CD4-positive, alpha-beta T cell treated with Interleukin-10 for 1 hour (primary cell): Measurements from ENCODE around the gene PWWP2A.
"Not testable (repeated sequence)": the region's sequence is repeated elsewhere in the genome, so short reads cannot be mapped to it uniquely, and the experiment has no call there.

Source experiments
- DNase-seq: peaks from one replicate; pipeline ENCODE4 v3.0.0-alpha.2; 2020

The PWWP2A gene

DNA sequence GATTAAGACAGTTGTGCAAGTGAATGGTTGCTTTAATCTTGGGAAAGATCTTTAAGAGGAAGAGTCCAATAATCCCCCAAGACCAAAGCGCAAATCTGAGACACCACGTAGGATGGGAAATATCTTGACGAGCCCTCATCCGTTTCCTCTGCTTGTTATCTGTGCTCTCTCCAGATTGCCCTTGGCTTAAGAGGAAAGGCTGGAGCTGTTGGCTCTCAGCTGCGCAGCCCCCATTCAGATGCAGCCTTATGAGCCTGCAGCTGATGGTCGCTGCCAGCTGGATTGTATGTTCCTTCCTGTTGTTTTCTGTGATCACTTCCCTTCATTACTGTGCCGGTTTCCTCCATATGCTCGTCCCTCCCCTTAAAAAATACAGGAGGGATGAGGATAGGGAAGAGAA lies 47.7 kb downstream of the PWWP2A start:
- no peak for DNase-seq

DNA sequence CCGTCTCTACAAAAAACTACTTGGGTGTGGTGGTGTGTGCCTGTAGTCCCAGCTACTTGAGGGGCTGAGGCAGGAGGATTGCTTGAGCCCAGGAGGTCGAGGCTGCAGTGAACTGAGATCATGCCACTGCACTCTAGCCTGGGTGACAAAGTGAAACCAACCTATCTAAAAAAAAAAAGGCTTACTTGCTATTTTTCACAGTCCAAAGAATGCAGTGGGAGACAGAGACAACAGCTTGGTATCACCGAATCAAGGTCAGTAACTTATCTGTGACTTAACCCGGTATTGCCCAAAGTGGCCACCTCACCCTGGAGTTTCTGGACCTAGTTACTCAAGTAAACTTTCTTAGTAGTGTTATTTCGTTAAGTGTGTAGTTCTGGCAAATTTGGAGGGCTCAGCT lies 50.1 kb downstream of the PWWP2A start:
- DNase-seq, result not testable (repeated sequence)

DNA sequence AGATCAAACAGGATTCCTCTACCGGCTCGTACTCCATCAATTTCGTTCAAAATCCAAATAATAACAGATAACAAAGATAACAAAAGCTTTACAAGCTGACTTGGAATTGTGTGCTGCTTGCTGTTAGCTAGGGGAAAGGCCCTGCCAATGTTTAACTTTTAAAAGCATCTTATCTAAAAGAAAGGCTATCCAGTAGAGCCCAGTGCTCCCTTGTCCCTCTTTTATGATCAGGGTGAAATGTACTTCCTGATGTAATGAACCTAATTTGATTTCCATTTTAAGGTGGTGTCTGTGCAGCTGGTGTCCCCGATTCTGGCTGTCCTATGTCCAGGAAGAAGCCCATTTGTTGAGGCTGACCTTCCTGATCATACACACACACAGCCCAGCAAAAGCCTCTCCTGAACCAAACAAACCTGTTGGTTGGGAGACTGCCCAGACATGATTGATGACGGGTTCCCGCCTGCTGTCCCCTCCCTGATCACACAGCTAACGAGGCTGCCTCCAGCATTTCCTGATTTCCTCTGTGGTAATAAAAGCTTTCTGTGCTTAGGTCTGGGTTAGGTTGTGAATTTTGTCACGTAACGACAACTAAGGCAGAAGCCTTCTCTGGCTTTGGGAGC lies 54.1 kb downstream of the PWWP2A start:
- DNase-seq, result no peak

DNA sequence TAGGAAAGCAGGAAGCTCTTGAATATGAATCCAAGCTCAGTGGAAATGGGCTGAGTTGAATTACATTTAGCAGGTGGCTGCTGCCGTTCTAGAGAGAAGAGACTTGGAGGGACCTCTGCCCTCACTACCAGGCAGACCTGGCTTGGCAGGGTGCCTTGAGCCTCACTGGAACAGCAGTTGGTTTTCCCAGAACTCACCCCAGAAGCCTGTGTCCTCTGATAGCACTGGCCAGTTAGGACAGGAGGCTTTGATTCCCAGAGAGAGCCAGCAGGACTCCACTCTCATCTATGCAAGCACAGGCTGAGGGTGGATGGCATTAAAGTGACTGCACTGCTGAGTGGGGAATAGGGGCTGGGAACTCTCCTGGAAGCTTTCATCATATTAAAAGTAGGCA lies 54.8 kb downstream of the PWWP2A start:
- DNase-seq, result no peak

DNA sequence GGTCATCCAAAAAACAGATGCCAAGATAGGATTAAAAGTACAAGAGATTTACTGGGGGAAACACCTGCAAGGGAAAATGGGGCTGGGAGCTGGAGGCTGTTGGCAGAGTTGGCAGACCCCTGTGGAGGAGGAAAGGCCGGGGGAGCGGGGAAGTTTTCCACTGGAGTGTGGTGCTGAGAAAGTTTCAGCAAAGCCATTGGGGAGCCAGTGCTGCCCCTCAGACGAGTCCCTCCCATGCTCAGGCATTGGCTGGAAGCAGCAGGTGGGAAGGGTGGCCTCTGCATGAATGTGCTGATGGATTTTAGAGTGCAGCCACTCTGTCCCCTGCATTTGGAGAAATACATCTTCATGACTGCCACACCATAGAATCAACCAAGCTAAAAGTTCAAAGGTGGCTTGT lies 57.5 kb downstream of the PWWP2A start:
- no peak for DNase-seq

DNA sequence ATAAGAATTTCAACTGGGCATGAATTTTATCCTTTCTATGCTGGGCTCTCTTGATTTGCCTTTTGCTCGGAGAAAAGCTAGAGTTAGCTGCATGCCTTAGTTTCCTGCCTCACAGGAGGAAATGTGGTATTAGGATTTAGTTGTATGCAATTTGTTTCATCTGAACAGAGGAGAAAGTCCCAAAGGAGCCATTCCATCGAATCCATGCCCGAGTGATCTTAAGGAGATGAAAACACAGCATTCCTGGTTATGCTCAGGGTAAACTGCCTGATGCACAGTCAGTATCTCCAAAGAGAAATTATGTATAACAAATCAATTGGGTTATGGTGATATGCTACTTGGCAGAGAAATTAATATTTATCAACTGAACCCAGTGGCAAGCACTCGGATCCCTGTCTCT lies 59.2 kb downstream of the PWWP2A start:
- DNase-seq, result no peak

DNA sequence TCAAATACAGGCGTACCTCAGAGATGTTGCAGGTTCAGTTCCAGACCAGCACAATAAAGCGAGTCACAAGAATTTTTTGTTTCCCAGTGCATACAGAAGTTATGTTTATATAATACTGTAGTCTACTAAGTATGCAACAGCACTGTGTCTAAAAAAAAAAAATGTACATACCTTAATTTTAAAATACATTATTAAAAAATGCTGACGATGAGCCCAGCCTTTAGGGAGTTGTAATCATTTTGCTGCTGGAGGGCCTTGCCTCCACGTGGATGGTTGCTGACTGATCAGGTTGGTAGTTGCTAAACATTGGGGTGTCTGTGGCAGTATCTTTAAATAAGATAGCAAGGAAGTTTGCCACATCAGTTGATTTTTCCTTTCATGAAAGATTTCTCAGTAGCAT lies 62.0 kb downstream of the PWWP2A start:
- no peak for DNase-seq

DNA sequence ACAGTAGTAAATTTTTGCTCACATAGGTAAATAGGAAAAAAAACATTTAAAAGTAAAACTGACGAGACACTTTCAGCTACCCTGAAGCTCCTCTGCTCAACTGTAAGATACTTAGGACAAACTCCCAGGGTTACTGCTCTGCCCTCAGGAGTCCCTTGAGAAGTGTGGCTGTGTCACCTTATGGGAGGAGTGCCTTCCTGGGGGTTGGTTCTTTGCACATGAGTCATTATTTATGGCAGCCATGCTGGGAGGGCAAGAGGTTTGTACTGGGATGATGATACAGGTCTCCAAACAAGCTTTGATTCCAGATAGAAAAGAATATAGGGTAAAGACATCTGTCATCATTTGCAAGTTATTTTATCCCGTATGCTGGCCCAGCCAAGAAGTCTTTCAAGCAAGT lies 64.4 kb downstream of the PWWP2A start:
- DNase-seq, result no peak

DNA sequence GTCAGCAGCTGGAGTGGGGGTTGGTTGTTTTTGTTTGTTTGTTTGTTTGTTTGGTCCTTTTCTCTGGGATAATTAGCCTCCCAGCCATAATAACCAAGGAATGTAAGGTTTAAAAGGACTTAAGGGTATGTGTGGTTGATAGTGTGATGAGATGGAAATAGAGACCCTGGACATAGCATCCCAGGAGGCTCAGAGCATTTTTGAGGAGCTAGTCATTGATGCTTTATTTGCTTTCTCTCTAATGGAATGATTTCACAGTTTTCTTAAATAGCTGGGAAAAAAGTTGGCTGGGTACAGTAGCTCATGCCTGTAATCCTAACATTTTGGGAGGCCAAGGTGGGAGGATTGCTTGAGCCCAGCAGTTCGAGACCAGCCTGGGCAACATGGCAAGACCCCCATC lies 65.2 kb downstream of the PWWP2A start:
- no peak for DNase-seq

DNA sequence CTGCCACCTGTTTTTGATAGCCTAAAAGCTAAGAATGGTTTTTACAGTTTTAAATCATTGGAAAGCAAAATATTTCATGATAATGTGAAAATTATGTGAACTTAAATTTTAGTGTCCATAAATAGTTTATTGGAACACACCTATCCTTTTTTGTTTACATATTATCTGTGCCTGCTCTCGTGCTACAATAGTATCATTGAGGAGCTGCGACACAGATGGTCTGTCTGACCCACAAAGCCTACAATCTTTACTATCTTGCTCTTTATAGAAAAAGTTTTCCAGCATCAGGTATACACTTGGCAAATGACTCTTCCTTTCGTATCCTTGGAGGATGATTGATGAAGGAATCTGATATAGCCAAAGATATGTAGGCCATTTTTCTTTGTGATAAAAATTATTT lies 70.2 kb downstream of the PWWP2A start:
- DNase-seq, result no peak

DNA sequence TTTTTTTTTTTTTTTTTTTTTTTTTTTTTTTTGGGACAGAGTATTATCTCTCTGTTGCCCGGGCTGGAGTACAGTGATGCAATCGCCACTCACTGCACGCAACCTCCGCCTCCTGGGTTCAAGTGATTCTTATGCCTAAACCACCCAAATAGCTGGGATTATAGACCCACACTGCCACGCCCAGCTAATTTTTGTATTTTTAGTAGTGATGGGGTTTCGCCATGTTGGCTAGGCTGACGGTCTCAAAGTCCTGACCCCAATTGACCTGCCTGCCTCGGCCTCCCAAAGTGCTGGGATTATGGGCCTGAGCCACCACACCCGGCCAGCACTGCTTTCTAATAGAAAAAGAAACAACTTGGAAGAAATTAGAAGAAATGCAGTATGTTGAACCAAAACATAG lies 71.1 kb downstream of the PWWP2A start:
- no peak for DNase-seq

DNA sequence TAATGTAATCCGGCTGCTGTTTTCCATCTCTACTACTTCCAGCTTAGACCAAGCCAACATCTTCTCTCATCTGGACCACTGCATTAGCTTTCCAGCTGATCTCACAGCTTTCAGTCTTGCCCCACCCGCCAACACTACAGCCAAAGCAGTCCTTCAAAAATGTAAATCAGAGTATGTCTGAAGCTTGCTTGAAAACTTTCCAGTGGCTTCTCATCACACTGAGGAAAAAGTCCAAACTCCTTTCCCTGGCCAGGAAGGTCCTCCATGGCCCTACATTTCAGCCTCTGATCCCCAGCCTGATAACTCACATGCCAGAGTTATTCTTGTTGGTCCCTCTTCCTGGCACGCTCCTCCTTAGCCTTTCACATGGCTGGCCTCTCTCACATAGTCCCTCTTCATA lies 71.8 kb downstream of the PWWP2A start:
- no peak for DNase-seq

DNA sequence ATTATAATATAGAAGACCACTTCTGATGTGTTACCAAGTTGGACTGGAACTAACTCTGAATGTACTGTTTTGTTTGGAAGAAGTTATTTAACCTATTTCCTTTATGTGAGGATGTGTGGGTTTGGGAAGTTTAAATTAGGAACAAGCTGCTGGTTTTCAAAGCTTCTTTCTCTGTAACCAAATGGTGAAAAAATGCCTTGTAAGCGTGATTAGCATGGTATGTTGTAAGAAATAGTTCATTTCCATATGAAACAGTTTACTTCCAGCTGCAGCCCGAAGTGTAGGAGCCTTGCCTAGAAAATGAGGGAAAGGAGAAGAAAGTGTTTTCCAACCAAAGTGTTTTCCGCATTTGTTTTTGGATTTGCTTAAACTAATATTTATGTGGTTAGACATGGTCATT lies 74.3 kb downstream of the PWWP2A start:
- no peak for DNase-seq

DNA sequence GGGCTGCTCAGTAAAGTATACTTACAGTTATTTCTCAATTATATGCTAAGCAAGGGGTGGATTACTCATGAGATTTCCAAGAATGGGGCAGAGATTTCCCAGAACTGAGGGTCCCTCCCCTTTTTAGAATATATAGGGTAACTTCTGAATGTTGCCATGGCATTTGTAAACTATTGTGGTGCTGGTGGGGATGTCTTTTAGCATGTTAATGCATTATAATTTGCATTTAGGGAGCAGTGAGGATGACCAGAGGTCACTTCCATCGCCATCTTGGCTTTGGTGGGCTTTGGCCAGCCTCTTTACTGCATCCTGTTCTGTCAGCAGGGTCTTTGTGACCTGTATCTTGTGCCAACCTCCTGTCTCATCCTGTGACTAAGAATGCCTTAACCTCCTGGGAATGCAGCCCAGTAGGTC lies 74.9 kb downstream of the PWWP2A start:
- no peak for DNase-seq

DNA sequence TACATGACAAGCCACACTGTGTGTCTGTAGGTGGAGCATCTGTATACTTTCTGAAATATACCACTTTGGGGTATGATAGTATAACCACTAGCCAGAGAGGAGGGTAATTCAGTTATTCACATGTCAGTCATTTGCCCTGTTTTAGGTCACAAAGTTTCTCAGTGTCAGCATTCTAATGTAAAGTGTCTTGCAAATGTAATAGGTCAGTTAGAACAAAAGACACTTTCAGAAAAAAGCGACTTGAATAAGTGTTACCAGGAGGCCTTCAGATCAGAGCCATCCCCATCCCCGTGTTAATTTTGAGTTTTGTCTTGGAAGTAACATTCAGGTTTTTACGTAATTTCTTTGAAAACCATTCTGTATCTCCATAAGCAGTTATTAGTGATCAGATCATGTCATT lies 76.6 kb downstream of the PWWP2A start:
- no peak for DNase-seq
